IMR-90 (cell line): ENCODE data around the gene CYFIP1. TPM values are rescaled to one million over a fixed set of nuclear protein-coding genes. Genes with fewer than 3 reads are reported as not detected.

Source experiments
- ATAC-seq: fragments of 200-7000 bp; cut with Tn5 transposase; 2 replicates; pipeline ENCODE4 v1.9.1; 2020; ENCODE audit warnings: low read depth, mild to moderate bottlenecking, moderate library complexity
- BruUV-seq: library from RNA; stranded (reverse); fragments of 400-500 nt; replicated peaks from 2 replicates; lab custom pipeline; 2021; lab: Mats Ljungman, UMichigan
- CTCF ChIA-PET: fragments of 300-600 bp; formaldehyde crosslinking; extraction: SDS; loops from one replicate; lab custom pipeline; 2021; ENCODE audit warnings: antibody characterized with exemption; lab: Yijun Ruan, JAX
- POLR2A ChIA-PET: fragments of 300-600 bp; sonication (Branson Sonifier 250); formaldehyde crosslinking; loops from one replicate; lab custom pipeline; 2022; ENCODE audit warnings: antibody characterized with exemption; ENCODE audit not compliant: unreplicated experiment; lab: Charles Lee
- DNase-seq: peaks from one replicate; pipeline ENCODE4 v3.0.0; 2013
- H2AFZ ChIP-seq: replicated peaks from 2 replicates; pipeline ENCODE3; 2013; ENCODE audit warnings: low read length, mild to moderate bottlenecking; ENCODE audit not compliant: poor library complexity
- H2AK5ac ChIP-seq: 2 replicates; pipeline ENCODE4 v1.6.1; 2013; ENCODE audit warnings: low read depth, low read length, inconsistent platforms
- H2AK9ac ChIP-seq: replicated peaks from 2 replicates; pipeline ENCODE3; 2013; ENCODE audit warnings: mild to moderate bottlenecking, low read depth, low read length, moderate library complexity; ENCODE audit not compliant: poor library complexity
- H2BK120ac ChIP-seq: 2 replicates; pipeline ENCODE4 v1.6.1; 2013; ENCODE audit warnings: low read depth, low read length, inconsistent platforms
- H2BK15ac ChIP-seq: 3 replicates; pipeline ENCODE4 v1.6.1; 2013; ENCODE audit warnings: low read depth, low read length, inconsistent platforms
- H2BK20ac ChIP-seq: 2 replicates; pipeline ENCODE4 v1.6.1; 2013; ENCODE audit warnings: low read depth, mild to moderate bottlenecking, inconsistent platforms, low read length, moderate library complexity
- H2BK5ac ChIP-seq: 2 replicates; pipeline ENCODE4 v1.6.1; 2013; ENCODE audit warnings: mild to moderate bottlenecking, low read depth, low read length, inconsistent platforms; ENCODE audit not compliant: poor library complexity, severe bottlenecking
- H3K14ac ChIP-seq: replicated peaks from 2 replicates; pipeline ENCODE4 v1.6.1; 2013; ENCODE audit warnings: low read depth, low read length, inconsistent platforms
- H3K18ac ChIP-seq: 2 replicates; pipeline ENCODE4 v1.6.1; 2013; ENCODE audit warnings: low read depth, low read length, control low read depth
- H3K23ac ChIP-seq: 2 replicates; pipeline ENCODE4 v1.6.1; 2013; ENCODE audit warnings: low read depth, low read length, inconsistent platforms
- H3K27ac ChIP-seq: 2 replicates; pipeline ENCODE4 v1.5.1; 2013; ENCODE audit warnings: mild to moderate bottlenecking, control low read depth, low read length; ENCODE audit not compliant: insufficient read depth
- H3K27me3 ChIP-seq: 2 replicates; pipeline ENCODE4 v1.6.1; 2013; ENCODE audit warnings: low read length; ENCODE audit not compliant: control insufficient read depth, insufficient read depth
- H3K36me3 ChIP-seq: 2 replicates; pipeline ENCODE4 v1.6.1; 2013; ENCODE audit warnings: low read length, mixed read lengths; ENCODE audit not compliant: control insufficient read depth, insufficient read depth
- H3K4ac ChIP-seq: 2 replicates; pipeline ENCODE4 v1.6.1; 2013; ENCODE audit warnings: low read depth, low read length, inconsistent platforms
- H3K4me1 ChIP-seq: 2 replicates; pipeline ENCODE4 v1.6.1; 2013; ENCODE audit warnings: low read length, mixed read lengths; ENCODE audit not compliant: control insufficient read depth, insufficient read depth
- H3K4me2 ChIP-seq: 2 replicates; pipeline ENCODE4 v1.6.1; 2013; ENCODE audit warnings: low read depth, mild to moderate bottlenecking, control low read depth, low read length, moderate library complexity
- H3K4me3 ChIP-seq: 2 replicates; pipeline ENCODE4 v1.5.1; 2013; ENCODE audit warnings: low read depth, mild to moderate bottlenecking, control low read depth, low read length, moderate library complexity; ENCODE audit not compliant: insufficient read depth
- H3K56ac ChIP-seq: 2 replicates; pipeline ENCODE4 v1.6.1; 2013; ENCODE audit warnings: low read length, inconsistent platforms; ENCODE audit not compliant: insufficient read depth; ENCODE audit errors: extremely low read depth
- H3K79me1 ChIP-seq, 2 experiments: 2 replicates each; pipeline ENCODE4 v1.6.1; 2013; ENCODE audit warnings: low read length in 2 of 2, inconsistent platforms in 1 of 2, low read depth in 1 of 2
- H3K9ac ChIP-seq: 2 replicates; pipeline ENCODE4 v1.6.1; 2013; ENCODE audit warnings: low read depth, low read length, control low read depth
- H3K9me1 ChIP-seq: 2 replicates; pipeline ENCODE4 v1.6.1; 2013; ENCODE audit warnings: low read length, inconsistent platforms; ENCODE audit not compliant: insufficient read depth
- H3K9me3 ChIP-seq: 2 replicates; pipeline ENCODE4 v1.6.1; 2013; ENCODE audit warnings: low read length; ENCODE audit not compliant: control insufficient read depth, insufficient read depth
- H4K20me1 ChIP-seq: 2 replicates; pipeline ENCODE4 v1.6.1; 2013; ENCODE audit warnings: low read length, inconsistent platforms; ENCODE audit not compliant: insufficient read depth
- H4K5ac ChIP-seq: 2 replicates; pipeline ENCODE4 v1.6.1; 2013; ENCODE audit warnings: mild to moderate bottlenecking, low read depth, low read length, control low read depth
- H4K8ac ChIP-seq, 2 experiments: 2 replicates each; pipeline ENCODE4 v1.6.1; 2013; ENCODE audit warnings: low read depth in 2 of 2, low read length in 2 of 2, control low read depth in 1 of 2, inconsistent platforms in 1 of 2
- H4K91ac ChIP-seq: 2 replicates; pipeline ENCODE4 v1.6.1; 2013; ENCODE audit warnings: low read depth, low read length, inconsistent platforms; ENCODE audit not compliant: insufficient read depth
- CEBPB ChIP-seq: IDR thresholded peaks from 2 replicates; pipeline ENCODE4 v1.6.1; 2012; ENCODE audit warnings: low read depth, low read length, improper control_type of control experiment
- CHD1 ChIP-seq: IDR thresholded peaks from 2 replicates; pipeline ENCODE4 v1.6.1; 2012; ENCODE audit warnings: low read depth, low read length, improper control_type of control experiment
- ELK1 ChIP-seq: fragments of 150-350 bp; IDR thresholded peaks from 2 replicates; pipeline ENCODE4 v1.6.1; 2016; ENCODE audit warnings: low read depth, mild to moderate bottlenecking, low read length, moderate library complexity, borderline replicate concordance
- MAFK ChIP-seq: IDR thresholded peaks from 2 replicates; pipeline ENCODE4 v1.6.1; 2012; ENCODE audit warnings: low read depth, low read length, improper control_type of control experiment
- MXI1 ChIP-seq: IDR thresholded peaks from 2 replicates; pipeline ENCODE4 v1.6.1; 2012; ENCODE audit warnings: low read depth, mild to moderate bottlenecking, low read length, moderate library complexity, borderline replicate concordance
- POLR2A ChIP-seq: IDR thresholded peaks from 2 replicates; pipeline ENCODE4 v1.6.1; 2012; ENCODE audit warnings: mild to moderate bottlenecking, low read depth, low read length
- RAD21 ChIP-seq: IDR thresholded peaks from 2 replicates; pipeline ENCODE4 v1.6.1; 2012; ENCODE audit warnings: low read length, improper control_type of control experiment
- USF2 ChIP-seq: fragments of 150-350 bp; IDR thresholded peaks from 2 replicates; pipeline ENCODE4 v1.6.1; 2017; ENCODE audit warnings: mild to moderate bottlenecking, antibody characterized with exemption, low read length, low read depth
- WGBS, 2 experiments: methylation state at CpG; one replicate each; pipeline versions ENCODE4 v1.1.5 to v1.1.7; 2013; ENCODE audit warnings: missing lambda C conversion rate in 2 of 2; ENCODE audit not compliant: insufficient read length in 1 of 2; ENCODE audit errors: extremely low coverage in 2 of 2; 5-methylcytosine and 5-hydroxymethylcytosine counted together
- dilution Hi-C: fragments of 300-500 bp; cut with HindIII; formaldehyde crosslinking; loops from one replicate; pipeline ENCODE4 v1.14.3; 2018; ENCODE audit warnings: low sequenced_read_pairs; ENCODE audit not compliant: unreplicated experiment
- in situ Hi-C: fragments of 300-500 bp; cut with MboI; formaldehyde crosslinking; loops from 3 replicates; pipeline ENCODE4 v1.14.3; 2019; ENCODE audit warnings: low sequenced_read_pairs, inconsistent platforms, mixed read lengths
- intact Hi-C: fragments of 100-400 bp; cut with micrococcal nuclease; formaldehyde crosslinking; loops from 2 replicates; pipeline ENCODE4 v1.10.0; 2022
- polyA plus RNA-seq, 3 experiments: library from polyadenylated mRNA; depleted of rRNA; stranded (reverse); fragments of >200 nt; gene quantifications; 2 replicates each; pipeline ENCODE4 v1.2.3, GENCODE V29; 2012; ENCODE audit warnings: low replicate concordance in 1 of 3
- total RNA-seq: library from RNA; depleted of rRNA; stranded (reverse); fragments of >200 nt; gene quantifications from 2 replicates; pipeline ENCODE4 v1.2.3, GENCODE V29; 2012

Gene CYFIP1
- total and polyA plus RNA-seq, 2 of the 4 experiments (the other 2 are of a cell fraction): 58.4 to 163 TPM

- ATAC-seq: no peak
- Histone ChIP-seq H4K20me1 (peaks cover 57% of the 10 kb centered on the region), H2AFZ (no peak overlapping the region), H3K4ac (no peak overlapping the region), H2AK9ac (no peak overlapping the region), H3K4me1 (peaks cover 15% of the 10 kb centered on the region), H2BK120ac (no peak overlapping the region), H3K14ac (no peak overlapping the region), H3K9ac (no peak overlapping the region), H2BK5ac (no peak overlapping the region), H2BK15ac (no peak overlapping the region), H3K18ac (no peak overlapping the region), H2AK5ac (no peak overlapping the region), H3K27me3 (no peaks in the 10 kb centered on the region), H3K56ac (no peak overlapping the region), H3K79me1 (peaks cover 11 to 62% of the 10 kb centered on the region in 2 experiments), H4K5ac (no peak overlapping the region), H4K91ac (no peak overlapping the region), H3K4me3 (no peak overlapping the region), H4K8ac (no peak overlapping the region), H3K4me2 (no peak overlapping the region), H3K23ac (no peak overlapping the region; the same call in 1 of the 2 replicates), H2BK20ac (no peak overlapping the region), H3K9me1 (peaks cover 13% of the 10 kb centered on the region; the same call in 1 of the 2 replicates), H3K27ac (no peak overlapping the region), H3K36me3 (peaks cover 25% of the 10 kb centered on the region), H3K9me3 (no peaks in the 10 kb centered on the region)
- 78% methylated on average over 10 of the region's 27 CpGs; no CpG with 5 or more reads in 1 of the 2 experiments for WGBS, 2 experiments
- no TSS peak for BruUV-seq
- DNase-seq: no peak
- TF ChIP-seq ELK1 (no peak), MXI1 (no peak), MAFK (no peak), USF2 (no peak), CHD1 (no peak), CEBPB (no peak), RAD21 (no peak), POLR2A (no peak)
- dilution Hi-C loops (no loop called here), intact Hi-C loops (no loop called here), in situ Hi-C loops (no loop called here)
- CTCF ChIA-PET: no interaction called here
- POLR2A ChIA-PET: no interaction called here
These were observed 32.8 kb downstream of the CYFIP1 start for GRCh38 chr15:22947101-22948000.
